Upper lobe of left lung (tissue), 4 donors: Measurements from ENCODE around the gene PEX10.

Experiments used
- CTCF ChIP-seq, 6 experiments: fragments of 450-650 bp in 4 of 6; fragments of 200-600 bp in 2 of 6; sonication (generic) in 2 of 6; IDR thresholded peaks; one replicate each; pipeline ENCODE4 v1.5.1; 2016 to 2019; ENCODE audit warnings: antibody characterized with exemption in 6 of 6
- EP300 ChIP-seq, 4 donors: sonication (generic); formaldehyde crosslinking; IDR thresholded peaks; one replicate each; pipeline ENCODE4 v1.5.1; 2017; ENCODE audit warnings: antibody characterized with exemption in 4 of 4, control low read depth in 2 of 4
- POLR2A ChIP-seq, 4 donors: fragments of 450-650 bp; IDR thresholded peaks; one replicate each; pipeline ENCODE4 v1.5.1; 2016 to 2017; ENCODE audit warnings: antibody characterized with exemption in 4 of 4, mild to moderate bottlenecking in 2 of 4
- POLR2AphosphoS5 ChIP-seq, 2 donors: sonication (generic); formaldehyde crosslinking; IDR thresholded peaks; one replicate each; pipeline ENCODE4 v1.5.1; 2017; ENCODE audit warnings: antibody characterized with exemption in 2 of 2

DNA sequence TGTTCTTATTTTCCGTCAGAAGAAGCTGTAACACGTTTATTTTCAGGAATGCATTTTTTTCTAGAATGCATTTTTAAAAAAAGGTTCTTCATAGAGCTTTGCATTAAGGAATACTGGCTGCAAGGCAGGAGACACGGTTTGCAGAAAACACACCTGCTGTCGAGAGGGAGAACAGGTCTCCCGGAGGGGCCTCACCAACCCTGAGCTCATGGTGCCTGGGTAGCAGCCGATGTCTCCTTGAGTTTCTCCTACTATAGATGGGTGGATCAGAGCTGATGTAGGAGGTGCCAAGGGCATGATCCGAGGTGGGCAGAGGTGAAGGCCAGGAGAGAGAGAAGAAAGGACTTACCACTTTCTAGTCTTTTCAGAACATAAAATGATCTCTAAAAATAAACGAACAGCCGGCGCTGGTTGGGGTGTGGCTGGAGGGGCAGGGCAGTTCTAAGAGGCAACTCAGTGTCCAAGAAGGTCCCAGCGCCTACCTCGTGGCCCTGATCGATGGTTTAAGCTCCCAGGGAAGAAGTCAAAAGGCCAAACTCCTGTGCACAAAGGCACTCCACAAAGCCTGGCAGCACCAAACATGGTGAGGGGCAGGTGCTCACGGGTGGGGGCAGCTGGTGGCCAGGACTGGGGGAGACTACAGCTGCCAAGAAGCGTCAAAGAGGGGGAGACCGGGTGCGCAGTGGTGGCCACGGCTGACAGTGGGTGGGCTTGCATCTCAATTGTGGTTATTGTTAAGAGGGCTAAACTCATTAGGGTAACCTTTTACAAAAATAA lies 33.2 kb downstream of the PEX10 start:
- TF ChIP-seq POLR2AphosphoS5 (IDR thresholded peaks at IDR 0.05): no peak
- TF ChIP-seq POLR2A (IDR thresholded peaks at IDR 0.05): no peak
- TF ChIP-seq CTCF (IDR thresholded peaks at IDR 0.05): no peak
- no peak for TF ChIP-seq EP300 (IDR thresholded peaks at IDR 0.05)
